ENCODE data around the gene COL19A1.

COL19A1 gene

DNA sequence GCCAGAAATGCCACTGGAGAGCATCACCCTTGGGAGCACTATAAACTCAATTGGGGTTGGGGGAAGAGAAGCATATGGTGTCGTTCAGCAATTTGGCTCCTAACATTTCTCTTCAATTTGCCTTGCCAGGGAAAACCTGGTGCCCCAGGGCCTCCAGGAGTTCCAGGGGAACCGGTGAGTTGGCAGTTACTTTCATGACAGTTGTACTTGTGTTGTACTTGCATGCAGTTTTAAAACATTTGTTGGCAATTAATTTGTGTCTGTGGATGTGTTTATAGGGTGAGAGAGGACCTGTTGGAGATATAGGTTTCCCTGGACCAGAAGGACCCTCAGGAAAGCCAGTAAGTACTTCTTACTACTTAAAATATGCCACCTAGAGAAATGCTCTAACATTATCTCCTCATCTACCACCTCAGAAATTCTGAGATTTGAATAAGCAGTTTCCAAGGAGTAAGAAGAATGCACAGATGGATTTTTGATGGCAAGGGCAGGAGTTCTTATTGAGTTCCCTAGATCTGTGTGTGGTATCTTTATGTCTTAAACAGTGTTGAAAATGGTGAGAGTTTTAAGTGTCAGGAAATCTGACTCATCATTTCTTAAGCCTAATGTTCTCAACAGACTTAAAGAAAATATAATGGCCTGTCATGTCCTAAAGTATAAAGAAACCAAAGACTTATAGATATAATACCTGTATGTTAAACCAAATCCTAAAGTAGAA, 314.0 kb downstream of the COL19A1 start:
- DNase-seq (ENCODE audit: low spot score), result no peak
- in situ Hi-C loops (cut with MboI; ENCODE audit: low sequenced_read_pairs, unreplicated experiment), result no loop called here
- no peak for TF ChIP-seq CTCF (IDR thresholded peaks at IDR 0.05; ENCODE audit: borderline replicate concordance, control extremely low read depth, extremely low read depth, insufficient read depth, missing control alignments)

DNA sequence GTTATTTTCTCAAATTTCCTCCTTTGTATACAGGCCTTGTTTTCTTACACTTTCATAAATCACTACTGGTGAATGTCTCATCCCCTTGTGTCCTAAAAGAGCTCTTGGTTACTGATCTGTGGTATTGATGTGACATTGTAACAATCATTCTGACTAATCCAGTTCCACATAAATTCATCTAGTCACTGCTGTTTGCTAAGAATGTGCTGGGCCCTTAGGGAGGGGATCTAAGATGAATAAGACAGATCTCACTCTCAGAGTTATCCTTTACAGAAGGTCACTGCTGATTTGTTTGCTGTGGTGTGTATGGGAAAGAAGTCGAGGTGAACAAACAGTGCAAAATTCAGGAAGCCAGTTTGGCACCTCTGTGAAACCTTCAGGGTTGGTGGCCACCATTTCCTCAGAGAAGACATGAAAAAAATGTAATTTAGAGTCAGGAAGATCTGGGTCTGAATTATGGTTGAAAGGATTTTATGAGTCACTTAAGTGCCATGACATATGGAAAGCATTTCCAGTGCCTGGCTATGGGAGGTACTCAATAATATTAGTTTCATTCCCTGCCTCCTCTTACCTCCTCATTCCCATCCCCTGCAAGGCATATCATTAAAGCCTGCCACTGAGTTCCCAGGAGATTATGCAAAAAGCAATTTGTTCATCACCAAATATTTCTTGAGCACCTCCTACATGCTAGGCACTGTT, 314.7 kb downstream of the COL19A1 start:
- no peak for DNase-seq (ENCODE audit: low spot score)
- TF ChIP-seq CTCF (IDR thresholded peaks at IDR 0.05; ENCODE audit: borderline replicate concordance, control extremely low read depth, extremely low read depth, insufficient read depth, missing control alignments), result no peak
- in situ Hi-C loops (cut with MboI; ENCODE audit: low sequenced_read_pairs, unreplicated experiment), result no loop called here

- no peak for TF ChIP-seq CTCF (IDR thresholded peaks at IDR 0.05; ENCODE audit: borderline replicate concordance, control extremely low read depth, extremely low read depth, insufficient read depth, missing control alignments)
- in situ Hi-C loops (cut with MboI; ENCODE audit: low sequenced_read_pairs, unreplicated experiment), result no loop called here
- DNase-seq (ENCODE audit: low spot score), result no peak
These were observed 317.2 kb downstream of the COL19A1 start for GRCh38 chr6:70183538-70183937.

- TF ChIP-seq CTCF (IDR thresholded peaks at IDR 0.05; ENCODE audit: borderline replicate concordance, control extremely low read depth, extremely low read depth, insufficient read depth, missing control alignments), result no peak
- in situ Hi-C loops (cut with MboI; ENCODE audit: low sequenced_read_pairs, unreplicated experiment), result no loop called here
- no peak for DNase-seq (ENCODE audit: low spot score)
These were observed 318.4 kb downstream of the COL19A1 start for GRCh38 chr6:70184723-70185122.

DNA sequence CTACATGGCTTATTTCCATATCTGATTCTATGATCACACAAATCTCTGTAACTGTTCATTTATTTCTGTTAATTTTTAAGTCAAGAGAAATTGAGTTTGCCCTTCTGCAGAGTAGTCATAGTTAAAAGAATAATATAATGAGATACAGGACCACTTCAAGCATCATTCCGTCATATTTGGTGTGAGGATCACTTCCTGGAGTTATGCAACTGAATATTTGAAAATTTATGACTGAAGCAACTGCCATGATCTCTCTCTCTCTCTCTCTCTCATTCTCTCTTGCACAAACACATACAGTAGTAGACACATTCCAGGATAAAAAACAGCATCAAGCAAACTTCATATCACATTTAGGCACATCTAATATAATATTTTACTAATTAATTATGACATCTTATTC, 320.1 kb downstream of the COL19A1 start:
- DNase-seq (ENCODE audit: low spot score), result no peak
- in situ Hi-C loops (cut with MboI; ENCODE audit: low sequenced_read_pairs, unreplicated experiment), result no loop called here
- TF ChIP-seq CTCF (IDR thresholded peaks at IDR 0.05; ENCODE audit: borderline replicate concordance, control extremely low read depth, extremely low read depth, insufficient read depth, missing control alignments), result no peak

- in situ Hi-C loops (cut with MboI; ENCODE audit: low sequenced_read_pairs, unreplicated experiment), result no loop called here
- DNase-seq (ENCODE audit: low spot score), result no peak
- TF ChIP-seq CTCF (IDR thresholded peaks at IDR 0.05; ENCODE audit: borderline replicate concordance, control extremely low read depth, extremely low read depth, insufficient read depth, missing control alignments), result no peak
These were observed 321.8 kb downstream of the COL19A1 start for GRCh38 chr6:70188202-70188601.
